ENCODE results near the gene HAGHL. TPM values are rescaled to one million over a fixed set of nuclear protein-coding genes. Genes with fewer than 3 reads are reported as not detected.
"Not testable (repeated sequence)": the region's sequence is repeated elsewhere in the genome, so short reads cannot be mapped to it uniquely, and the experiment has no call there.

Gene HAGHL
- total RNA-seq, 1 experiment from 2014 or later = 7.8 TPM

DNA sequence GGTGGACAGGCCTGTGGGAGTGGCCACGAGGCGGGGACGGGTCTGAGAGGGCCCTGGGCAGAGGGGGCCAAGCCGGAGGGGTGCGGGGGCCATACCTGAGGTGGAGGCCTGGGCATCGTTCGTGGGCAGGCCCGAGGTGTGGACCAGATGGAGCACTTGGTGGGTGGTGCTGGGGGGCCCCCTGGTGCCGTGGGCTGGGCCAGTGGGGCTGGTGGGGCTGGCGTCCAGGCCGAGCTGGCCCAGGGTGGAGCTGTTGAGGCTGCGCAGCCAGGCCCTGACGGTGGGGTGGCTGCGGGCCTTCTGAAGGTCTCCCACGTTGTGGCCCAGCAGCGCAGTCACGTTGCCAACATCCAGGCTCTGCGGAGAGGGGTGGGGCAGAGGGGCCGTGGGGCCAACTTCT is 43.0 kb downstream of the HAGHL start:
- no peaks in the 10 kb centered on the region for H3K4me1 ChIP-seq (replicated peaks)
- no peak overlapping the region for H3K4me3 ChIP-seq
- no peak overlapping the region for H3K27ac ChIP-seq
- DNase-seq (ENCODE audit: low read depth in 1 of 2, low spot score in 2 of 2) = no peak
- no peaks in the 10 kb centered on the region for H3K9me3 ChIP-seq (replicated peaks)
- H3K27me3 ChIP-seq (replicated peaks) = no peaks in the 10 kb centered on the region
- no peaks in the 10 kb centered on the region for H3K36me3 ChIP-seq

DNA sequence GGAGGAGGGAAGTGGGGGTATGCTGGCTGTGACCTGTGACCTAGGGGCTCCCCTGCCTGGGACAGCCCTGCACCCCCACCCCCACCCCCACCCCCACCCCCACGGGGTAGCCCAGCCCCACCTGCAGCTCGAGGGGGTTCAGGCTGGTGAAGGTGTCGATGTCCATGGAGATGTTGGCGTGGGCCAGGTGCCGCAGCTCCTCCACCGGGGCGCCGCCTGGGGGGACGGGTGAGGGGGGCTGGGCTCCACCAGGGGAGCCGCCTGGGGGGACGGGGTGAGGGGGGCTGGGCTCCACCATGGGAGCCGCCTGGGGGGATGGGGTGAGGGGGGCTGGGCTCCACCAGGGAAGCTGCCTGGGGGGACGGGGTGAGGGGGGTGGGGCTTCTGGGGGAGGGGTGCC is 43.5 kb downstream of the HAGHL start:
- no peak for DNase-seq (ENCODE audit: low read depth in 1 of 2, low spot score in 2 of 2)
- Histone ChIP-seq H3K36me3 (no peaks in the 10 kb centered on the region), H3K4me1 (replicated peaks) (no peaks in the 10 kb centered on the region), H3K9me3 (replicated peaks) (no peaks in the 10 kb centered on the region), H3K4me3 (no peak overlapping the region), H3K27me3 (replicated peaks) (no peaks in the 10 kb centered on the region), H3K27ac (no peak overlapping the region)

DNA sequence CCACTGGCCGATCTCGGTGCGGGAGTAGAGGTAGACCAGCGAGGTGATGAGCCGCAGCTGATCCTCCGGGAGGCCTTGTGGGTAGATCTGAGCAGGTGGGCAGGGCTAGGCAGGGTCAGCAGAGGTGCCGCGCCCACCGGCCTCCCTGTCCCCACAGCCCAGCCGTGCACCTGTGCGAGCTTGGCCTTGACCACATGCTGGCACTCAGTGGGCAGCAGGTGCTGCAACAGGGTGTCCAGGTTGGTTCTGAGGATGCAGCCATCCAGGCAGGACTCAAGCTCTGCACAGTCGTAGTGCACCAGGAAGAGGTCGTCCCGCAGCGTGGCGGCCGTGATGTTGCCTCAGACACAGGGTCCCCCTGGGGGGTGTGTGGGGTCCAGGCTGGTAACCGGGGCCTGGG is 46.1 kb downstream of the HAGHL start:
- H3K4me1 ChIP-seq (replicated peaks) = no peaks in the 10 kb centered on the region
- no peak overlapping the region for H3K27ac ChIP-seq
- no peak for DNase-seq (ENCODE audit: low read depth in 1 of 2, low spot score in 2 of 2)
- no peaks in the 10 kb centered on the region for H3K27me3 ChIP-seq (replicated peaks)
- no peaks in the 10 kb centered on the region for H3K36me3 ChIP-seq
- no peaks in the 10 kb centered on the region for H3K9me3 ChIP-seq (replicated peaks)
- no peak overlapping the region for H3K4me3 ChIP-seq

DNA sequence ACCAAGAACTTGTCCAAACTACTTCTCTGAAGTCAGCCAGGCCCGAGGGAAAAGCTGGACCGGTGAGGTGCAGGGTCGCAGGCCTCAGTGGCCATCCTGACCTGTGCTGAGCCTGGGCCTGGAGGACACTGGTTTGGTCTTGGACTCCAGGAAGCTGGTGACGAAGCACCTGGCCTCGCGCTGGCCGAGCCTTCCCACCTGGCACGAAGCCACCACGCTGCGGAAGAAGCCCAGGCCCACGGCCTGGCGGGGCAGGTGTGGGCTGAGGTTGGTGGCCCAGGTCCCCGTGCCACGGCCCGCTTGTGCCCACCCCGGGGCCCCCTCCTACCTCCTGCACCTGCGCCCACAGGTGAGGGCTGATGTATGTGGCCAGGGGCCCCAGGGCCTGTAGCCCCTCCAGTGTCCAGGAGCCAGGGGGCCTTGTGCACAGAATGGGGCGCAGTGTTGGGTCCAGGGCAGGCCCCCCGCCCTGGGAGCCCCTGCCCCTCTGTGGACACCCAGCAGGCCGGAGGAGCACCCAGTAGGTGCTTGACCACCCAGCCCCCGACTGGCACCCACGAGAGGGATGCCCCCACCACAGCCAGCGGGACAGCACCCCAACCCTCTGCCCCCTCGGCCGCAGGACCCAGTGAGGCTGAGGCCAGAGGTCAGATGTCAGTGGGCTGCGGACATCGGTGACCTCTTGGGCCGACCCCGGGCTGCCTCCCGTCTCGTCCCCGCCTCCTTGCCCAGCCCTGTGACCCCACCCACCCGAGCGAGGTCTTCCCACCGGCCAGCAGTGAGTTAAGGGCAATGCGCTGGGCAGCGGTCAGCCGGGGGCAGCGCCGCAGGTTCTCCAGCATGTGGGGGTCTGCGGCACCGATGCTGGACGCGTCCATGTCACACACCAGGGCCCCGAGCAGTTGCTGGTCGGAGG is 47.4 kb downstream of the HAGHL start:
- H3K4me1 ChIP-seq (replicated peaks) = no peaks in the 10 kb centered on the region
- no peak for DNase-seq (ENCODE audit: low read depth in 1 of 2, low spot score in 2 of 2)
- no peak overlapping the region for H3K4me3 ChIP-seq
- no peaks in the 10 kb centered on the region for H3K9me3 ChIP-seq (replicated peaks)
- no peaks in the 10 kb centered on the region for H3K36me3 ChIP-seq
- no peaks in the 10 kb centered on the region for H3K27me3 ChIP-seq (replicated peaks)
- H3K27ac ChIP-seq = no peak overlapping the region

DNA sequence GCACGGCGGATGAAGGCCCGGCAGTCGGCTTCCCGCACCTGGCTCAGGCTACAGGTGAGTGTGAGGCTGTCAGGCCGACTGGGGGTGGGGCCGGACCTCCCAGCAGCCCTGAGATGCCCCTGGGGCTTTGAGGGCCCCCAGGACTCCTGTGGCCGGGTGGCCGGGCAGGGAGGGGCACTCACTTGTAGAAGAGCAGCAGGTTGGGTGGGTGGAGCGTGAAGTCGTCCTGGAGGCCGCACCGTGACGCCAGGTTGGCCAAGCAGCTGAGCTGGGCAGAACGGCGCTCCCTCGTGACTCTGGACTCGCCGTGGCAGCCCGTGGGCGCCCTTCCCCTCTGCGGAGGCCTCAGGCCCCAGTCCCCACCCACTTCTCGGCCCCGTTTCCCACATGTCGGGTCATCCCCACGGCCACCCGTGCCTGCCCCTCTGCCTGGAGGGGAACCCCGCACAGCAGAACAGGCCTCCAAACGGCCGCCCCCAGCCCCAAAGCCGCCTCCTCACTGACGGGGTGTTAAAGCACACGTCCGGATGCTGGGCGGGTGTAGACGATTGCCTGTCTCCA is 48.4 kb downstream of the HAGHL start:
- no peaks in the 10 kb centered on the region for H3K4me1 ChIP-seq (replicated peaks)
- H3K27me3 ChIP-seq (replicated peaks) = no peaks in the 10 kb centered on the region
- H3K4me3 ChIP-seq = no peak overlapping the region
- no peak overlapping the region for H3K27ac ChIP-seq
- no peaks in the 10 kb centered on the region for H3K36me3 ChIP-seq
- DNase-seq (ENCODE audit: low read depth in 1 of 2, low spot score in 2 of 2) = no peak
- no peaks in the 10 kb centered on the region for H3K9me3 ChIP-seq (replicated peaks)

DNA sequence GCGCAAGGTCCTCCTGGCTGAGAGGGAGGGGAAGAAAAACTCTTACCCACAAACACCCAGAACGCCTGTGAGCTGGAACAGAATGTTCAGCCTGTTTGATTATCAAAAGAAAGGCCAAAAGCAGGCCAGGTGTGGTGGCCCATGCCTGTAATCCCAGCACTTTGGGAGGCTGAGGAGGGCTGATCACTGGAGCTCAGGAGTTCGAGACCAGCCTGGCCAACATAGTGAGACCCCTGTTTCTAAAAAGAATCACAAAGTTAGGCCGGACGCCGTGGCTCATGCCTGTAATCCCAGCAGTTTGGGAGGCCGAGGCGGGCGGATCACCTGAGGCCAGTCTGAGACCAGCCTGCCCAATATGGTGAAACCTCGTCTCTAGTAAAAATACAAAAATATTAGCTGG is 49.4 kb downstream of the HAGHL start:
- not testable (repeated sequence) for H3K36me3 ChIP-seq; H3K27ac ChIP-seq; H3K4me1 ChIP-seq (replicated peaks); H3K27me3 ChIP-seq (replicated peaks); H3K4me3 ChIP-seq; DNase-seq (ENCODE audit: low read depth in 1 of 2, low spot score in 2 of 2); H3K9me3 ChIP-seq (replicated peaks)

DNA sequence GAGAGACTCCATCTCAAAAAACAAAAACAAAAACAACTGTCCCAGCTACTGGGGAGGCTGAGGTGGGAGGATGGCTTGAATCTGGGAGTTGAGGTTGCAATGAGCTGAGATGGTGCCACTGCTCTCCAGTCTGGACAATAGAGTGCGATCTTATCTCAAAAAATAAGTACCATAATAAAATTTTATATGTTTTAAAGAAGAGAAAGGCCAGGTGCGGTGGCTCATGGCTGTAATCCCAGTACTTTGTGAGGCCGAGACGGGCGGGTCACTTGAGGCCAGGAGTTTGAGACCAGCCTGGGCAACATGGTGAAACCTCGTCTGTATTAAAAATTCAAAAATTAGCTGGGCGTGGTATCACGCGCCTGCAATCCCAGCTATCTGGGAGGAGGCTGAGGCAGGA is 49.9 kb downstream of the HAGHL start:
- no peaks in the 10 kb centered on the region for H3K9me3 ChIP-seq (replicated peaks)
- H3K36me3 ChIP-seq = no peaks in the 10 kb centered on the region
- no peaks in the 10 kb centered on the region for H3K4me1 ChIP-seq (replicated peaks)
- no peaks in the 10 kb centered on the region for H3K27me3 ChIP-seq (replicated peaks)
- H3K4me3 ChIP-seq = no peak overlapping the region
- H3K27ac ChIP-seq = no peak overlapping the region
- DNase-seq (ENCODE audit: low read depth in 1 of 2, low spot score in 2 of 2) = no peak

DNA sequence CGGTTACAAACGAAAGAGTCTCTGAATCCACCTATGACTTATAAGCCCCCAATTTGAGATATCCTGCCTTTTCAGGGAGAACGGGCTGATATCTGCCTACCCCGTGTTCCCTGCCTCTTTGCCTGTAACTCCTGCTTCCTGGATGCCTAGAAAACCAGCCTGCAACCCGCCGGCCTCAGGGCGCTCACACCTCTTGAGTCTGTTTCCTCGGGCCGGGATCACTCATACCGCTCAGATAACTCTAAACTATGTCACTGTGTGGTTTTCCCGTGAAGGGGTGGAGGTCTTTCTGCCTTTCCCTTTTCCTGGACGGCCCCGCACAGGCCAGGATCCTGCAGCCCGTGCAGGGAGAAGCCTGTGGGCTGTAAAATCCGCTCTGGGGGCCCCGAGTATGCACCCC is 50.9 kb downstream of the HAGHL start:
- Histone ChIP-seq H3K9me3 (replicated peaks) (no peaks in the 10 kb centered on the region), H3K27ac (no peak overlapping the region), H3K4me1 (replicated peaks) (no peaks in the 10 kb centered on the region), H3K27me3 (replicated peaks) (peaks cover 8% of the 10 kb centered on the region; the same call in 1 of the 2 replicates), H3K4me3 (no peak overlapping the region), H3K36me3 (no peaks in the 10 kb centered on the region)
- no peak for DNase-seq (ENCODE audit: low read depth in 1 of 2, low spot score in 2 of 2)

DNA sequence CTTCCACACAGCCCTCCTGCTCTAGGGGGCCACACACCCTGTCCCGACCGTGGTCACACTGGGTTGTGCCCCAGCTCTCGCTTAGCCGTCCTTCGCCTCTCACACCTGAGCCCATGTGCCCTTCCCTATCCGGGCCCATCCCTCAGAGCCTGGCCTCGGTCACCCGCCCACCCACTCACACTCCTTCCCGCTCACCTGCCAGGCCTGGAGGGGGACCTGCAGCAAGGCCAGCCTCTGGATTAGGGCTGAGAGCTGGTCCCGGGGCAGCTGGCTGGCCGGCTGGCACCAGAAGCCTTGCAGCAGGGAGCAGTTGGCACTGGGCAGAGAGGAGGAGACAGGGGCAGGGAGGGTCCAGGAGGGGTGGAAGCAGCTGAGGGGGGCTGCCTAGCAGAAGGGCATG is 51.5 kb downstream of the HAGHL start:
- no peaks in the 10 kb centered on the region for H3K36me3 ChIP-seq
- H3K9me3 ChIP-seq (replicated peaks) = no peaks in the 10 kb centered on the region
- peaks cover 14% of the 10 kb centered on the region; the same call in 1 of the 2 replicates for H3K27me3 ChIP-seq (replicated peaks)
- no peak for DNase-seq (ENCODE audit: low read depth in 1 of 2, low spot score in 2 of 2)
- no peaks in the 10 kb centered on the region for H3K4me1 ChIP-seq (replicated peaks)
- H3K4me3 ChIP-seq = no peak overlapping the region
- no peak overlapping the region for H3K27ac ChIP-seq

DNA sequence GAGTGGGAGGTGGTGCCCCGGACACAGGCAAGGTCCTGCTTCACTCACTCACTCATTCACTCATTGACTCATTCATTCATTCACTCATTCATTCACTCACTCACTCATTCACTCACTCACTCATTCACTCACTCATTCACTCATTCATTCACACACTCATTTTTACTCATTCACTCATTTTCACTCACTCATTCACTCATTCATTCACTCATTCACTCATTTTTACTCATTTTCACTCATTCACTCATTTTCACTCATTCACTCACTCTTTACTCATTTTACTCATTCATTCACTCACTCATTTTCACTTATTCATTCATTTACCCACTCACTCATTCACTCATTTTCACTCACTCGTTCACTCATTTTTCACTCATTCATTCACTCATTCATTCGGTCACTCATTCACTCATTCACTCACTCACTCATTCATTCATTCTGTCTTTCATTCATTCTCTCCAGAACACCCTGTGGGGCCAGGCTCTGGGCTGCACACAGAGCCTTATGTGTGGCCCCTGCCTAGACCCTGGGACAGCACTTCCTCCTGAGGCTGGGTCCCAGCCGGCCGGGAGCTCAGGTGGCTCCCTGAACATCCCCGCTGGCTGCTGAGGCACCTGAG is 52.1 kb downstream of the HAGHL start:
- peaks cover 15% of the 10 kb centered on the region; the same call in 1 of the 2 replicates for H3K27me3 ChIP-seq (replicated peaks)
- H3K27ac ChIP-seq = no peak overlapping the region
- no peak for DNase-seq (ENCODE audit: low read depth in 1 of 2, low spot score in 2 of 2)
- H3K4me1 ChIP-seq (replicated peaks) = no peaks in the 10 kb centered on the region
- H3K9me3 ChIP-seq (replicated peaks) = no peaks in the 10 kb centered on the region
- no peak overlapping the region for H3K4me3 ChIP-seq
- no peaks in the 10 kb centered on the region for H3K36me3 ChIP-seq

Other genes starting within 250 kb of the HAGHL start
- gene CAPN15, start 199.4 kb upstream of the HAGHL start, total RNA-seq (2014; rRNA removed; shearing (Covaris generic)) = 44.4 and 46.1 TPM in 2 replicates
- gene PRR35, start 166.7 kb upstream of the HAGHL start, total RNA-seq (2014; rRNA removed; shearing (Covaris generic)) = not detected in 2 replicates
- 0.37 TPM in 1 of 2 replicates, not detected in the other for gene NHLRC4, start 160.1 kb upstream of the HAGHL start, total RNA-seq (2014; rRNA removed; shearing (Covaris generic))
- 19.6 and 33.8 TPM in 2 replicates for gene PIGQ, start 157.1 kb upstream of the HAGHL start, total RNA-seq (2014; rRNA removed; shearing (Covaris generic))
- gene RAB40C, start 137.0 kb upstream of the HAGHL start, total RNA-seq (2014; rRNA removed; shearing (Covaris generic)) = 10.2 and 17.8 TPM in 2 replicates
- gene WFIKKN1, start 96.1 kb upstream of the HAGHL start, total RNA-seq (2014; rRNA removed; shearing (Covaris generic)) = 0.39 and 0.41 TPM in 2 replicates
- 73.1 and 86.6 TPM in 2 replicates for gene METTL26, start 90.8 kb upstream of the HAGHL start, total RNA-seq (2014; rRNA removed; shearing (Covaris generic))
- 3.0 TPM in 1 of 2 replicates, not detected in the other for gene MCRIP2, start 85.3 kb upstream of the HAGHL start, total RNA-seq (2014; rRNA removed; shearing (Covaris generic))
- gene WDR90, start 77.7 kb upstream of the HAGHL start, total RNA-seq (2014; rRNA removed; shearing (Covaris generic)) = 12.1 and 31.9 TPM in 2 replicates
- gene RHOT2, start 59.0 kb upstream of the HAGHL start, total RNA-seq (2014; rRNA removed; shearing (Covaris generic)) = 51.2 and 64.3 TPM in 2 replicates
- 1.1 and 13.1 TPM in 2 replicates for gene RHBDL1, start 51.4 kb upstream of the HAGHL start, total RNA-seq (2014; rRNA removed; shearing (Covaris generic))
- gene STUB1, start 46.7 kb upstream of the HAGHL start, total RNA-seq (2014; rRNA removed; shearing (Covaris generic)) = 150 and 253 TPM in 2 replicates
- 13.9 and 25.7 TPM in 2 replicates for gene JMJD8, start 42.8 kb upstream of the HAGHL start, total RNA-seq (2014; rRNA removed; shearing (Covaris generic))
- gene WDR24, start 36.7 kb upstream of the HAGHL start, total RNA-seq (2014; rRNA removed; shearing (Covaris generic)) = 2.1 TPM in 2 replicates
- gene FBXL16, start 21.3 kb upstream of the HAGHL start, total RNA-seq (2014; rRNA removed; shearing (Covaris generic)) = 0.13 TPM in 1 of 2 replicates, not detected in the other
- 75.5 and 99.3 TPM in 2 replicates for gene METRN, start 12.0 kb upstream of the HAGHL start, total RNA-seq (2014; rRNA removed; shearing (Covaris generic))
- 43.7 and 95.5 TPM in 2 replicates for gene ANTKMT, start 6.0 kb upstream of the HAGHL start, total RNA-seq (2014; rRNA removed; shearing (Covaris generic))
- gene CCDC78, start 663 bp upstream of the HAGHL start, total RNA-seq (2014; rRNA removed; shearing (Covaris generic)) = 0.26 TPM in 1 of 2 replicates, not detected in the other
- gene CIAO3, start 13.9 kb downstream of the HAGHL start, total RNA-seq (2014; rRNA removed; shearing (Covaris generic)) = 24.2 and 27.4 TPM in 2 replicates
- not detected in 2 replicates for gene MSLN, start 33.6 kb downstream of the HAGHL start, total RNA-seq (2014; rRNA removed; shearing (Covaris generic))
- 35.7 and 46.5 TPM in 2 replicates for gene RPUSD1, start 61.3 kb downstream of the HAGHL start, total RNA-seq (2014; rRNA removed; shearing (Covaris generic))
- 25.4 and 30.6 TPM in 2 replicates for gene CHTF18, start 61.5 kb downstream of the HAGHL start, total RNA-seq (2014; rRNA removed; shearing (Covaris generic))
- gene GNG13, start 73.6 kb downstream of the HAGHL start, total RNA-seq (2014; rRNA removed; shearing (Covaris generic)) = not detected in 2 replicates
- 16.3 and 23.5 TPM in 2 replicates for gene LMF1, start 243.9 kb downstream of the HAGHL start, total RNA-seq (2014; rRNA removed; shearing (Covaris generic))

Measured in SJSA1 (cell line).